Glutamatergic neuron (in vitro differentiated cells): ENCODE measurements around the gene HAGH. TPM values are rescaled to one million over a fixed set of nuclear protein-coding genes. Genes with fewer than 3 reads are reported as not detected.

Experiments
- DNase-seq: peaks from one replicate; pipeline ENCODE4 v3.0.0; 2022
- H3K27ac Mint-ChIP-seq: one replicate; pipeline ENCODE4 v1.8.0; 2020; ENCODE audit warnings: mild to moderate bottlenecking, mixed read lengths, inconsistent platforms; ENCODE audit not compliant: unreplicated experiment
- H3K27me3 Mint-ChIP-seq: one replicate; pipeline ENCODE4 v1.8.0; 2020; ENCODE audit warnings: mild to moderate bottlenecking, moderate library complexity, mixed read lengths, inconsistent platforms; ENCODE audit not compliant: unreplicated experiment
- H3K36me3 Mint-ChIP-seq: one replicate; pipeline ENCODE4 v1.8.0; 2020; ENCODE audit warnings: mild to moderate bottlenecking, mixed read lengths, inconsistent platforms; ENCODE audit not compliant: unreplicated experiment
- H3K4me1 Mint-ChIP-seq: one replicate; pipeline ENCODE4 v1.8.0; 2020; ENCODE audit warnings: mild to moderate bottlenecking, low read depth, mixed read lengths, inconsistent platforms; ENCODE audit not compliant: unreplicated experiment
- H3K4me3 Mint-ChIP-seq: one replicate; pipeline ENCODE4 v1.8.0; 2020; ENCODE audit warnings: mild to moderate bottlenecking, mixed read lengths, inconsistent platforms; ENCODE audit not compliant: unreplicated experiment
- H3K9me3 Mint-ChIP-seq: one replicate; pipeline ENCODE4 v1.8.0; 2020; ENCODE audit warnings: mild to moderate bottlenecking, moderate library complexity, mixed read lengths, inconsistent platforms; ENCODE audit not compliant: unreplicated experiment
- total RNA-seq: library from RNA; stranded (reverse); fragmentation: NEBNext Ultra II Directional; extraction: Animal tissue kit (Norgen Biotek cat#: 25700); gene quantifications from one replicate; pipeline ENCODE4 v1.2.1, GENCODE V29; 2021; ENCODE audit not compliant: unreplicated experiment
- TF ChIP-seq, protein P1 (sequence below): fragments of 200-600 bp; sonication (generic); IDR thresholded peaks from one replicate; pipeline ENCODE4 v1.5.0; 2021; ENCODE audit not compliant: partially characterized antibody, unreplicated experiment

The HAGH gene
- total RNA-seq, 1 donor from 2014 or later: 99.6 TPM

DNA sequence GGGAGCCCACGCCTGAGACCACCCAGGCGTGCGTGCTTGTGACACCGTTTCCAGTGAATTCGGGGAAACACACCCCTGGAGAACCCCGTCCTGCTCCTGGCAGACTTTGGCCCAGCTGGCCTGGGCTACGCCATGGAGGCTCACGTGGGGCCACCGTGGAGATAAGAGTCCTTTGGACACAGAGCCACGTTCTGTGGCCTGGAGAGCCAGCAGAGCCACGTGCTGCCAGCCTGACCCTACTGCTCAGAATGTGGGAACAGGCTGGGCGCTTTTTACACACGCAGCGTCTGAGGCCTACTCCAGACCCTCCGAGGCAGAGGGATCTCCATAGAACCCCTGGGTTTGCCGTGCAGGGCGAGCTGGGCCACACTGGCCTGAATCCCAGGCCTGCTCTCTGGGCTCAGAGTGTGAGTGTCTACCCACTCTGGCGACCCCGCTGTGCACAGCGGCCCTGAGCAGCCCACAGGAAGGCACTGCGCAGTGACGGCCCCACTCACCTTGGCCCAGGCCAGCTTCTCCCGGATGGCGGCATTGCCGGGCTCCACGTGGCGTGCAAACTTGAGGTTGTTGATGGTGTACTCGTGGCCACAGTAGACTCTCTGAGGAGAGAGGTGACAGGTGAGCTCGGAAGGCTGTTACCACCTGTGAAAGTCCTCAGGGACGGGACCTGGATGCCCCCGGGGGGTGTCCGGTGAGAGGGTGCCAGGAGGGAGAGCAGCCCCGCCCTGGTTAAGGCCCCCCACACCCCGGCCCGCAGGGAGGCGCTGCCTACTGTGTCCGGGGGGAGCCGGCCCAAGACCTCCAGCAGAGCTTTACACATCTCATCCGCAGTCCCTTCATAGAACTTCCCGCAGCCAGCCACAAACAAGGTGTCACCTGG, 10.0 kb downstream of the HAGH start:
- Mint-ChIP-seq H3K9me3 (peaks cover 5% of the 10 kb centered on the region), H3K4me3 (no peak overlapping the region), H3K4me1 (peaks cover 3% of the 10 kb centered on the region), H3K27ac (no peak overlapping the region), H3K27me3 (peaks cover 1% of the 10 kb centered on the region), H3K36me3 (no peaks in the 10 kb centered on the region)
- TF ChIP-seq, protein P1, sequence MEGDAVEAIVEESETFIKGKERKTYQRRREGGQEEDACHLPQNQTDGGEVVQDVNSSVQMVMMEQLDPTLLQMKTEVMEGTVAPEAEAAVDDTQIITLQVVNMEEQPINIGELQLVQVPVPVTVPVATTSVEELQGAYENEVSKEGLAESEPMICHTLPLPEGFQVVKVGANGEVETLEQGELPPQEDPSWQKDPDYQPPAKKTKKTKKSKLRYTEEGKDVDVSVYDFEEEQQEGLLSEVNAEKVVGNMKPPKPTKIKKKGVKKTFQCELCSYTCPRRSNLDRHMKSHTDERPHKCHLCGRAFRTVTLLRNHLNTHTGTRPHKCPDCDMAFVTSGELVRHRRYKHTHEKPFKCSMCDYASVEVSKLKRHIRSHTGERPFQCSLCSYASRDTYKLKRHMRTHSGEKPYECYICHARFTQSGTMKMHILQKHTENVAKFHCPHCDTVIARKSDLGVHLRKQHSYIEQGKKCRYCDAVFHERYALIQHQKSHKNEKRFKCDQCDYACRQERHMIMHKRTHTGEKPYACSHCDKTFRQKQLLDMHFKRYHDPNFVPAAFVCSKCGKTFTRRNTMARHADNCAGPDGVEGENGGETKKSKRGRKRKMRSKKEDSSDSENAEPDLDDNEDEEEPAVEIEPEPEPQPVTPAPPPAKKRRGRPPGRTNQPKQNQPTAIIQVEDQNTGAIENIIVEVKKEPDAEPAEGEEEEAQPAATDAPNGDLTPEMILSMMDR: no peak
- DNase-seq: no peak

DNA sequence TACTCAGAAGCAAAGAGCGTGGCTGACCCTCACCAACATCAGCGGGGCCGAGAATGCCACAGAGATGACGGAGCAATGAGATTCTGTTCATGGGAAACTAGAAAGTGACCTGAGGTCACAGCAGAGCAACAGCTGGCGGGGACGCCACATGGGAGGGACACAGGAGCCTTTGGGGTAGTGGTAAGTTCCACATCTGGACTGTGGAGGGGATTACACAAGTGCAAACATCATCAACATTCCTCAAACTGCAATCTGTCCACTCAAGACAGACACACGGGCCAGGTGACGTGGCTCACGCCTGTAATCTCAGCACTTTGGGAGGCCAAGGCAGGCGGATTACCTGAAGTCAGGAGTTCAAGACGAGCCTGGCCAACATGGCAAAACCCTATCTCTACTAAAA, 11.2 kb downstream of the HAGH start:
- Mint-ChIP-seq H3K27me3 (peaks cover 1% of the 10 kb centered on the region), H3K4me3 (no peak overlapping the region), H3K4me1 (peaks cover 3% of the 10 kb centered on the region), H3K9me3 (peaks cover 5% of the 10 kb centered on the region), H3K36me3 (no peaks in the 10 kb centered on the region), H3K27ac (no peak overlapping the region)
- TF ChIP-seq, protein P1: no peak
- no peak for DNase-seq

DNA sequence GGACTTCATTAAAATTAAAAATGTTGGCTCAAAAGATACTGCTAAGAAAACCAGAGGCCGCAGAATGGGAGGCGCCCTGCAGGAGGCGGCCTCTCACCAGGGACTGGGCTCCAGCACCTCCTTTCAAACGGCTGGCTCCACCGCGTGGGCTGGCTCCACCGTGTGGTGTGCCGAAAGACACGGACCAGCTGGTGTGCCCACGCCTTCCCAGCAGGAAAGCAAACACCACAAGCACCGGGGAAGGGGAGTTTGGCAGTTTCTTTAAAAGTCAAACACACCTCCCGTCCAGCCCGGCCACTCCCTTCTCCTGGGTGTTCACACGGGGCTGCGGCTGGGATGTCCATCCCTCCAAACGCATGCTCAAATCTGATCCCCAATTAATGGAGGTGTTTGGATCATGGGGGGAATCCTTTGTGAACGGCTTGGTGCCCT, 13.9 kb downstream of the HAGH start:
- TF ChIP-seq, protein P1: no peak
- Mint-ChIP-seq H3K4me3 (no peak overlapping the region), H3K9me3 (peaks cover 6% of the 10 kb centered on the region), H3K27ac (no peak overlapping the region), H3K27me3 (peaks cover 1% of the 10 kb centered on the region), H3K36me3 (no peaks in the 10 kb centered on the region), H3K4me1 (peaks cover 2% of the 10 kb centered on the region)
- DNase-seq: peak; percentile 63

DNA sequence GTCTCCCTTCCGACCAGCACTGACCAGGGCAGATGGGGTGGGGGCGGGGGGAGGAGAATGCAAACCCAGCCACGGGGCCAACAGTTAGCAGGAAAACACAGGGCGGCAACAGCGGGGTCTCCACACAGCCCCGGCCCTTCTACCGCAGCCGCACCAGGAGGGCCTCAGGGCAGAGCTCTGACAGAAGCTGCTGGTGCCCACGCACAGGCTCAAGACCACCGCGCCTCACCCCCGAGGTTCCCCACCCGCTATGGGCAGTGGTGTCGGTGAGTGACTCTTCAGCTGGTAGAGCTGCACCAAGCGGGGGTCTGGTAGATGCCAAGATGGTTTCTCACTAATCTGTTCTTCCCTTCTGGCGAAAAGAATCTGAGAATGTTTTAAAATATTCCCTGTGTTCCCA, 16.1 kb downstream of the HAGH start:
- peaks cover 6% of the 10 kb centered on the region for H3K9me3 Mint-ChIP-seq
- no peaks in the 10 kb centered on the region for H3K27me3 Mint-ChIP-seq
- no peak overlapping the region for H3K4me3 Mint-ChIP-seq
- no peak overlapping the region for H3K27ac Mint-ChIP-seq
- peaks cover 2% of the 10 kb centered on the region for H3K4me1 Mint-ChIP-seq
- TF ChIP-seq, protein P1: no peak
- peaks cover 5% of the 10 kb centered on the region for H3K36me3 Mint-ChIP-seq
- no peak for DNase-seq

DNA sequence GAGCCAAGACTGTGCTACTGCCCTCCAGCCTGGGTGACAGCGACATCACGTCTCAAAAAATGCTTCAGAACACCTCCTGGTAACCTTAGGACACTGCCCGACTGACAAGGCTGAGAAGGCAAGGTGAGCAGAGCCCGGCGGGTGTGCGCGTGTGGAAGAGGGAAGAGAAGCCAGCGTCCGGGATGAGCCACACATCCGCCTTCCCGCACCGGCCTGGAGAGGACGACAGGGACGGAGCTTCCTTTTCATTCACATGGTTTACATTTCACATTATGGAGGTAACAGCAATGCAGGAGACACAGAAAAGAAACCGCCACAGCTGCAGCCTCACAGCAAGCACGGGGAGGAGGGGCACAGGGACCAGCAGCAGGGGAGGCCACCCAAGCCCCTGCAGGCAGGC, 16.5 kb downstream of the HAGH start:
- H3K4me3 Mint-ChIP-seq: no peak overlapping the region
- H3K27me3 Mint-ChIP-seq: no peaks in the 10 kb centered on the region
- DNase-seq: no peak
- peaks cover 2% of the 10 kb centered on the region for H3K4me1 Mint-ChIP-seq
- peak overlapping the region; percentile 62 for H3K27ac Mint-ChIP-seq
- TF ChIP-seq, protein P1: no peak
- peaks cover 5% of the 10 kb centered on the region for H3K36me3 Mint-ChIP-seq
- H3K9me3 Mint-ChIP-seq: peaks cover 3% of the 10 kb centered on the region
